Right ventricle myocardium superior (tissue), 1 donor: ENCODE measurements around the gene CRACDL. TPM values are rescaled to one million over a fixed set of nuclear protein-coding genes. Genes with fewer than 3 reads are reported as not detected.
"Not testable (repeated sequence)": the region's sequence is repeated elsewhere in the genome, so short reads cannot be mapped to it uniquely, and the experiment has no call there.

Experiments used
- ATAC-seq: fragments of 200-7000 bp; cut with Tn5 transposase; one replicate; pipeline ENCODE4 v1.9.1; 2020; ENCODE audit warnings: mild to moderate bottlenecking; ENCODE audit not compliant: poor library complexity
- DNase-seq: peaks from one replicate; pipeline ENCODE4 v3.0.0-alpha.2; 2020
- intact Hi-C: fragments of 100-400 bp; cut with DNase I; formaldehyde crosslinking; loops from one replicate; pipeline ENCODE4 v1.11.2; 2022
- total RNA-seq: library from RNA; stranded (reverse); fragmentation: NEBNext Ultra II Directional; extraction: Animal tissue kit (Norgen Biotek cat#: 25700); gene quantifications from one replicate; pipeline ENCODE4 v1.2.1, GENCODE V29; 2021
- donor health status: DM: no; HTN: yes; CAD: no; lungs with severe emphysema.

Gene CRACDL
- total RNA-seq, 1 donor from 2014 or later, result 4.4 TPM

DNA sequence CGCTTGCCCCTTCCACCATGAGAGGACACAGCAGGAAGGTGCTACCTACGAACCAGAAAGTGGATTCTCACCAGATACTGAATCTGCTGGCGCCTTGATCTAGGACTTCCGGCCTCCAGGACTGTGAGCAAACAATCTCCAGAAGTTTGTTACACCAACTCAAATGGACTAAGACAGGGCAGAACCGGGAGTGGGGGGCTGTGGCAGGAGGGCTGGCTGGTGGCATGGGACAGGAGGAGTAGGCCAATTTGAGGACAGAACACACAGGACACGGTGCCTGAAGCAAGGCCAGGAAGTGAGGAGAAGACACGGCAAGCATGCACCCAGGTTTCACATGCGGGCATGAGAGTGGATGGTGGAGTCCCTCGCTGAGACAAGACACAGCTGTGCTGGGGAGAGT, 40.1 kb downstream of the CRACDL start:
- intact Hi-C loops, result no loop called here
- ATAC-seq (no peak), DNase-seq (no peak)

DNA sequence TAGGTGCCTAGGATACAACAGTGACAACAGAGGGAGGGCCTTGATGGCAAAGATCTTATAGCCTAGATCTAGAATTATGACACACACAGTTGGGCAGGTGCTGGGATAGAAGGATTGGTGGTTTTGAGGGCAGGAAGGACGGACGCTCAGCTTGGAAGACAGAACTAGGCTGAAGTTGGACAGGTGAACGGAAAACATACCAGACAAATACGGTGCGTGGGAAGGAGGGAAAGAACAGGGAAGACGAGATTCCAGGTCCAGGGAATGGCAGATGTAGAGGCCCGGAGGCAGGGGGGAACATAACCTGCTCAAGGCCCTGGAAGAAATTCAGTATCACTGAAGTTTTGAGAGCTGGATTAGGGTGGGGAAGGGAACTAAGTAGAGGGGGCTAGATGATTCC, 40.8 kb downstream of the CRACDL start:
- intact Hi-C loops, result no loop called here
- no peak for ATAC-seq

GRCh38 chr2:98894331-98895000, 41.6 kb downstream of the CRACDL start:
- ATAC-seq (no peak), DNase-seq (no peak)
- intact Hi-C loops, result no loop called here

More for the DNA sequence above, 40.8 kb downstream of the CRACDL start:
- no peak for DNase-seq

- DNase-seq (no peak), ATAC-seq (no peak)
- intact Hi-C loops, result no loop called here
These were observed 42.1 kb downstream of the CRACDL start for GRCh38 chr2:98893911-98894321.

- intact Hi-C loops, result no loop called here
- ATAC-seq (no peak), DNase-seq (no peak)
These were observed 43.2 kb downstream of the CRACDL start for GRCh38 chr2:98892871-98893270.

GRCh38 chr2:98891591-98891990, 44.4 kb downstream of the CRACDL start:
- no peak for ATAC-seq
- intact Hi-C loops, result no loop called here
- DNase-seq, result no peak

DNA sequence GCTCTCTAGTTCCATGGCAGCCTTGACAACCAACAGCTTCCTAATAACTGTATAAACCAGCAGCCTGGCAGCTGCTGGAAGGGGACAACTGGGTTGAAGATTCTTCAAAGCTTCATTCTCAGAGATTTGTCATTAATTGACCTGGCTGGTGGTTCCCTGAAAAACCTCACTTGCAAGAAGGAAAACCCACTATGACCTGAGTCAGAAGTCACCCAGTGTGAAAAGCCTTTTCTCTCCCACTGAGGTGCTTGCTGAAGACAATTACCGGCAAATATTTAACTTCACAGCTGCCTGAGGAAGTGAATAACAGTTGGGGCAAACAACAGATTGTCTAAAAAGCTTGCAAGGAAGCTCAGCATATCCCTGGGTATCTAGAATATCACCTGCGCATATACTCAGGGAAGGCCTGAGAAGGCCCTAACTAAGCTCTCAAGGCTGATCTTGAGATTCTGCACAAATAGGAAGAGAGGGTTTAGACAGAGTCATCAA, 49.9 kb downstream of the CRACDL start:
- DNase-seq (no peak), ATAC-seq (no peak)
- intact Hi-C loops, result no loop called here

DNA sequence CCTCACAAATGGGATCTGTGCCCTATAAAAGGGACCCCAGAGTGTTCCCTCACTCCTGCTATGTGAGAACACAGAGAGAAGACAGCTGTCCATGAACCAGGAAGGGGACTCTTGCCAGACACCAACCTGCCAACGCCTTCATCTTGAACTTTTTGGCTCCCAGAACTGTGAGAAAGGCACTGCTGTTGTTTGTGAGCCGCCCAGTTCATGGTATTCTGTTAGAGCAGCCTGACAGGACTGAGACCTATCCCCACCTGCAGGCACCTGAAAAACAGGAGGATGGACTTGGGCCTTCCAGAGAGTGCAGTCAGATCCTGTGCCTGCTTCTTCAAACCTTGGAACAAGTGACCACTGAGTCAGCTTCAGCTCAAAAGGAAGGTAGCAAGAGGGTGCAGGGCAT, 51.4 kb downstream of the CRACDL start:
- DNase-seq, result no peak

GRCh38 chr2:98883780-98884211, 52.2 kb downstream of the CRACDL start:
- ATAC-seq (no peak), DNase-seq (no peak)
- intact Hi-C loops, result no loop called here

More for the DNA sequence above, 51.4 kb downstream of the CRACDL start:
- no peak for ATAC-seq
- intact Hi-C loops, result no loop called here

GRCh38 chr2:98882971-98883779, 52.9 kb downstream of the CRACDL start:
- ATAC-seq (no peak), DNase-seq (no peak)
- intact Hi-C loops, result no loop called here

- intact Hi-C loops, result no loop called here
- DNase-seq (no peak), ATAC-seq (no peak)
These were observed 53.7 kb downstream of the CRACDL start for GRCh38 chr2:98882368-98882767.

GRCh38 chr2:98881153-98881650, 54.8 kb downstream of the CRACDL start:
- no peak for DNase-seq
- no peak for ATAC-seq
- intact Hi-C loops, result no loop called here

DNA sequence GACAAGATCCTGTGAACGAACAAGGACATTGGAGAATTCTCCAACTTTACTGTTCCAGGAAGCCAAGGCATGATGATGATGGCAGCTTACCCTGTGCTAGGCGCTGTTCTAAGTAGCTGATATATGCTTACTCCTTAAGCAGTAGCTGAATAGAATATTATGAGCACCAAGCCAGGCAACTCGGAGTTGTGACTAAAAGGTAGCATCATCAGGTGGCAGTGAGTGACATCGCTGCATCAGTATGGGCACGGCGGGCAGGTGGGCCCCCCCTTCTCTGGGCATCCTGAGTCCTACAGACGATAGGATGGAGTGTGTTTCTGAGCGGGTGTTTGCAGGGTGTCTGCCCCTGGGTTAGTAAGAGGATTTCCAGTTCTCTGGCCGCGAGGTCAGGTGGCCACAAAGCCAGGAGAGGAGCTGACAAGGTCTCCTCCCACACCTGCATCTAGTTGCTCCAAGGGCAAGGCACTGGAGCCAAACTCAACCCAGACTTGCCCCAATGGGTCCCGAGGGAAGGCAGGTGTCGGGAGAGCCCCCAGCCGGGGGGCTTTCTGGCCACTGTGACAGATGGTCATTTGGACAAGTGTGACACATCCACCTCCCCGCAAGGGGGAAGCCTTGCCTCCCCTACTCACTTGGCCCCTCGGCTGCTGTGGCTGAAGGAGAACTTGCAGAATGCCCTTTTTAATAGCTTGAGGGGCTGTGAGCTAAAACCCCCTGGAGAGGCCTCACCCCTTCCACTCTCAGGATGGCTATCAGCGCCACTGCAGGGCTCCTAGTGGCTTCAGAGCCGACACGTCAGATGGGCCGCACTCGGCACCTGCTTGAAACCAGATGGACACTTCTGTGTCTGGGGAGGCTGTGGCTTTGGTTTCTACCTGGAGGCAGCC, 55.5 kb downstream of the CRACDL start:
- ATAC-seq, result no peak
- DNase-seq, result no peak
- intact Hi-C loops, result no loop called here

DNA sequence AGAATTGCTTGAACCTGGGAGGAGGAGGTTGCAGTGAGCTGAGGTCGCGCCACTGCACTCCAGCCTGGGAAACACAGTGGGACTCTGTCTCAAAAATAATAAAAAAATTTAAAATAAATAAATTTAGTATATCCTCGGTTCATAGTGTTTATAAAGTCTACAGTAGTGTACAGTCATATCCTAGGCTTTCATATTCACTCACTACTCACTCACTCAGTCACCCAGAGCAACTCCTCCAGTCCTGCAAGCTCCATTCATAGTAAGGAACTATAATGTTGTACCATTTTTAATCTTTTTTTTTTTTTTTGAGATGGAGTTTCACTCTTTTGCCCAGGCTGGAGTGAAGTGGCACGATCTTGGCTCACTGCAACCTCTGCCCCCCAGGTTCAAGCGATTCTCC, 58.4 kb downstream of the CRACDL start:
- DNase-seq, ATAC-seq, intact Hi-C loops: not testable (repeated sequence)

GRCh38 chr2:98876741-98877140, 59.3 kb downstream of the CRACDL start:
- DNase-seq, result no peak
- intact Hi-C loops, result no loop called here
- ATAC-seq, result no peak

GRCh38 chr2:98875746-98876145, 60.3 kb downstream of the CRACDL start:
- no peak for DNase-seq
- intact Hi-C loops, result no loop called here
- ATAC-seq, result no peak

DNA sequence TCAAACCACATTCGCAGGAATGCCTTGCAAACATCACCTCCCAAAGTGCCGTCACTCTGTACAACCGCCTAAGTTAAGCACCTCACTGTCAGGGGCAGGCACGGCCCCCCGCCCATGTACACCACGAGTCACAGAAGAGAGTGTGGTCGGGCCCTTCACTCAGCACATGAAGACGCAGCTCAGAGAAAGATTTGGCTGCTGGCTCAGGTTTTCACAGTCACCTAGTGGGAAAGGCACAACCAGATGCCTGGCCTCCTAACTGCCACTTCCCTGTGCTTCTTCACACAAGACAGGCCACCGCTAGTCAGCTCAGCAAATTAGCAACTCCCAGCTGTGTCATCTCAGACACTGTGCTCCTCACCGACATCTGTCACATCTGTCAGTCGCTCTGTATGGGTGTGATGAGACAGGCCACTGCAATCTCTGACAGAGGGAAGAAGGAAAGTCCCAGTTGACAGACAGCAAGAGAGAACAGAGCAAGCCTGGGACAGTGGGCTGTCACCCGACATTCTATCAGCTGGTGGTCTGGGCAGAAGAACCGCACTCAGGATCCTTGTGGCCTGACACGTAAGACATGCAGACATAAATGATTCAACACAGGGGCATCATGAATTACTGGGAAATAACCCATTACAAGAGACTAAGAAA, 60.8 kb downstream of the CRACDL start:
- no peak for DNase-seq
- intact Hi-C loops, result no loop called here
- ATAC-seq, result no peak

DNA sequence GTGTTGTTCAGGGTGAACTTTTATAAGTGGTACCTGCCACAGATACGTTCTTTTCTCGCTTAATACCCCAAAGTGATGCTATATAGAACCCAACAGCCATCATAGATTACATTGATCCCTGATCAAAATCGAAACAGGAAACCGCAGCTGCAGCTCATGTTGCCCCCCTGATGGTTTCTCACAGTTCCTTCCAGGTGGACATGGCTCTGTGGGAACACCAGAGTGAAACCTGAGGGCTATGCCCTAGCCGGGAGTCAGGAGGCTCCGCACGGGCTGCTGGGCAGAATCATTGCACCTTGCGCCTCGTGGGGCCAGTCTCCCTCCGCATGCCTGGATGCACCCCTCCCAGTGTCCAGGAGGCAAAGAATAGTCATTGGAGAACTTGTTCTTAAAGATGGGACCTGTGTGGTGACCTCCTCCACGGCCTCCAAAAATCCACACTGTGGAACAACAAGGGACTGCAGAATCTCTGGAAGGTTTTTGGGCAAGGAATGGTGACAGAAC, 61.8 kb downstream of the CRACDL start:
- intact Hi-C loops, result no loop called here
- no peak for DNase-seq
- ATAC-seq, result no peak
